NCI-H1048 (cell line): ENCODE results near the gene MED16.
"Not testable (repeated sequence)": the region's sequence is repeated elsewhere in the genome, so short reads cannot be mapped to it uniquely, and the experiment has no call there.

Experiments used
- DNase-seq: peaks from one replicate; lab custom pipeline; 2025; lab: John Stamatoyannopoulos, UW

The MED16 gene

DNA sequence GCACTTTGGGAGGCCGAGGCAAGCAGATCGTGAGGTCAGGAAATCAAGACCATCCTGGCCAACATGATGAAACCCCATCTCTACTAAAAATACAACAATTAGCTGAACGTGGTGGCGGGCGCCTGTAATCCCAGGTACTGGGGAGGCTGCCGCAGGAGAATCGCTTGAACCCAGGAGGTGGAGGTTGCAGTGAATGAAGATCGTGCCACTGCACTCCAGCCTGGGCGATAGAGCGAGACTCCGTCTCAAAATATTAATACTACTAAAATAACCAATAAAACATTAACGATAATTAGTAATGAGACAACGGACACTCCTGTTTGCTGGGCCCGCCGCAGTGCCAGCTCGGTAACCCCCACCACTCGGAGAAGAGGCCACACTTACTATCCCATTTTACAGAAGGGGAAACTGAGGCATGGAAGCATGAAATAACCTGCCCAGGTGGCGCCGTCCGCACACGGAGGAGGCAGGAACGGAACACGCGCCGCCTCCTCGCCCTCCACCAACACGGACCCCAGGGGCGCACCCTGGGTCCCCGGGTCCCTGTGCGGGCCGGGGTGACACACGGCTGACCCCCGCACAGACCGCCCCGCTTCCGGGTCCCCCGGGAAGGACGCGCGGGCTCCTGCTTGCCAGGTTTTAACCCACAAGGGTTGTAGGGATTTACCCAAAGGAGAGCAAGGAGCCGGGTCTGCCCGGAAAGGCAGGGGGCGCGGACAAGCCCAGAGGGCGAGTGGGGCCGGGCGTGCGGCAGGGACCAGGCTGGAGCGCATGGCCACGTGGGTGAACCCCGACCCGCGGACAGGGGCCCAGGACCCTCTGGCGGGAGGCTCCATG lies 18.4 kb upstream of the MED16 start:
- no peak for DNase-seq

DNA sequence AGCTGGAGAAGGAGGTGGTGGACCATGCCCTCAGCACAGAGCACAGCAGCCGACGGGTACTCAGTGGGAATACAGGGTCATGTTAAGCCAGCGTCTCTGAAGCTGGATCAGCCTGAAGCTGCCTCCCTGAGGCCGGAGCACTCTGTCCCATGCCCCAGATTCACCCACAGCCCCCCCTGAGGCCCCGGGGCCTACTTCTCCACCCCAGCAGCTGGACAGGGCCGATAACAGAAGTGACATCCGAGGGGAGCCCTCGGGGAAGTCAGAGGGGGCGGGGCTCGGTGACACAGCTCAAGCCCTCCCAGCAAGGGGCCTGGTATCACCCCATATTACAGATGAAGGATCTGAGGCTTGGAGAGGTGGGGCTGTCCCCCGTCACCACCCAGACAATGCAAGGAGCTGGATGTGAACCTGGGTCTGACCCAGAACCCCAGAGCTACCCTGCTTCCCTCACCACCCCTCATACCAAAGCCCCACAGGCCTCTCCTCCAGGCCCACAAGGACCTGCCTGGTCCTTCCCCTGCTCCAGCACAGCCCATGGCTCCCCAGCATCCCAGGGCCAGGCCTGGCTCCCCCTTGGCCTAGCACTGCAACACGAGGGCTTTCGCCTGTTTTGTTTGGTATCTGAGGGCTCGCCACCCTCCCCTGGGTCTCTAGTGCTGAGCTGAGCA lies 14.3 kb upstream of the MED16 start:
- no peak for DNase-seq

DNA sequence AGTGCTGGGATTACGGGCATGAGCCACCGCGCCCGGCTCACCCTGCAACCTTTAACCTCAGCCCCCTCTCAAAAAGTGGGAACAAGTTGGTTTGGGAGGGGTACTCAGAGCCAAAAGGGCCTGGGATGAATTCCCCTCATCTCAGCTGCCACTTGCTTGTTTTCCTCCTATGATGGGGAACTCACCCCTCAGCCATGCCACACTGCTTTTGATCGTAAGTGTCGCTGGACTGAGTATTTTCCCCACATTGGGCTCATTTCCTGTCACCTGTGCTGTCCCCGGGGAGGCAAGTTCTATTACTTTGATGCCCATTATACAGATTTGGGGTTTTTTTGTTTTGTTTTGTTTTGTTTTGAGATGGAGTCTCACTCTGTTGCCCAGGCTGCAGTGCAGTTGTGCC lies 13.5 kb upstream of the MED16 start:
- no peak for DNase-seq

DNA sequence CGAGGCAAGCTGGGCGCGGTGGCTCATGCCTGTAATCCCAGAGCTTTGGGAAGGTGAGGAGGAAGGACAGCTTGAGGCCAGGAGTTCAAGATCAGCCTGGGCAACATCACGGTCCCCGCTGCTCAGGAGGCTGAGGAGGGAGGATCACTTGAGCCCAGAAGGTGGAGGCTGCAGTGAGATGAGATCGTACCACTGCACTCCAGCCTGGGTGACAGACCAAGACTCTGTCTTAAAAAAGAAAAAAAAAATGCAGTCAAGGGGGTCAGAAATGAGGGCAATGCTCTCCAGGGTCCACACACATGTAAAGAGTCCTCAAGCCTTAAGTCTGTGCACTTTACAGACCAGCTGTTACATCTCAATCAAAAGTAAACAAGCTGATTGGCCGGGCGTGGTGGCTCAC lies 11.6 kb upstream of the MED16 start:
- no peak for DNase-seq

DNA sequence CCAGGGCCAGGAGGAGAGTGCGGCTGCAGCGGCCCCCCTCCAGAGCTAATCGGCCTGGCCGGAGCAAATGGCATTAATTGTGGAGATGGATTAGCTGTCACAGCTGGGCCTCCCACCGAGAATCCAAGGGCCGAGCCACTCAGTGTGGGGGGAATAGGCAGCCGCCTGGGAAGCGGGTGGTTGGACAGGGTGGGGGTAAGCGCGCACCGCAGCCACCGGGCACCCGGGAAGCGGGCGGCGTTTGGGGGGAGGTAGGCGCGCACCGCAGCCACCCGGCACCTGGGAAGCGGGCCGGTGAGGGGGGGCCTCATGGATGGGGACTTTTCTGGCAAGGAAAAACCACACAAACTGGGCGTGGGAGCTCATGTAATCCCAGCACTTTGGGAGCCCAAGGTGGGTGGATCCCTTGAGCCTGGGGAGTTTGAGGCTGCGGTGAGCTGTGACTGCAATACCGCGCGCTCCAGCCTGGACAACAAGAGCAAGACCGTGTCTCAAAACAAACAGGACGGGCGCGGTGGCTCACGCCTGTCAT lies 10.3 kb upstream of the MED16 start:
- no peak for DNase-seq

DNA sequence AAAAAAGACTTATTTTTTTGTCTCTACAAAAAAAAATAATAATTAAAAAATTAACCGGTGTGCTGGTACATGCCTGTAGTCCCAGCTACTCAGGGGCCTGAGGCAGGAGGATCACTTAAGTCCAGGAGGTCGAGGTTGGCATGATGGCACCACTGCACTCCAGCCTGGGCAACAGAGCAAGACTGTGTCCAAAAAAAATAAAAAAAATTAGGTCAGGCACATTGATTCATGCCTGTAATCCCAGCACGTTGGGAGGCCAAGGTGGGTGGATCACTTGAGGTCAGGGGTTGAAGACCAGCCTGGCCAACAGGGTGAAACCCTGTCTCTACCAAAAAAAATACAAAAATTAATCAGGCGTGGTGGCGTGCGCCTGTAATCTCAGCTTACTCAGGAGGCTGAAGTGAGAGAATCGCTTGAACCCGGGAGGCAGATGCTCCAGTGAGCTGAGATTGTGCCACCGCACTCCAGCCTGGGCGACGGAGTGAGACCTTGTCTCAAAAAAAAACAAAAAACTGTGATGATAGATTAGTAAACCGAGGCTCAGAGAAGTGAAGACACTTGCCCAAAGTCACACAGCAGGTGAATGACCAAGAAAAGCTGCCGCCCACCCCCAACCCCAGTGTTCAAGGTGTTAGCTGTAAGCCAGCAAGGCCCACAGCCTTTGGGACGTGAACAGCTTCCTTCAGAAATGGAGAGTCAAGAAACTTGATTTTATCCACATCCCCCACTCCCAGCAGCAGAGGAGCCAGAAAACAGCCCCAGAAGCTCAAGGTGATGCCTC lies 9.6 kb upstream of the MED16 start:
- no peak for DNase-seq

DNA sequence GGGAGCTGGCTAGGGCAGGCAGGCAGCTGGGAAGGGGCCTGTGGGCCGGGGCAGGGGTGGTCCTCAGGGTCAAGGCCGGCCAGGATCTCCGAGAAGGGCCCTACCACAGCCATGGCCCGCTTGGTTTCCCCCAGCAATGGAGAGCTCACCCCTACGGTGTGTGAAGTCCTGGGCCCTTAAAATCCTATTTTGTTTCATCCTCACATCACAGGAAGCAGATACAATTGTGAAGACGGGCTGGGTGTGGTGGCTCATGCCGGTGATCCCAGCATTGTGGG lies 9.0 kb upstream of the MED16 start:
- DNase-seq = no peak

DNA sequence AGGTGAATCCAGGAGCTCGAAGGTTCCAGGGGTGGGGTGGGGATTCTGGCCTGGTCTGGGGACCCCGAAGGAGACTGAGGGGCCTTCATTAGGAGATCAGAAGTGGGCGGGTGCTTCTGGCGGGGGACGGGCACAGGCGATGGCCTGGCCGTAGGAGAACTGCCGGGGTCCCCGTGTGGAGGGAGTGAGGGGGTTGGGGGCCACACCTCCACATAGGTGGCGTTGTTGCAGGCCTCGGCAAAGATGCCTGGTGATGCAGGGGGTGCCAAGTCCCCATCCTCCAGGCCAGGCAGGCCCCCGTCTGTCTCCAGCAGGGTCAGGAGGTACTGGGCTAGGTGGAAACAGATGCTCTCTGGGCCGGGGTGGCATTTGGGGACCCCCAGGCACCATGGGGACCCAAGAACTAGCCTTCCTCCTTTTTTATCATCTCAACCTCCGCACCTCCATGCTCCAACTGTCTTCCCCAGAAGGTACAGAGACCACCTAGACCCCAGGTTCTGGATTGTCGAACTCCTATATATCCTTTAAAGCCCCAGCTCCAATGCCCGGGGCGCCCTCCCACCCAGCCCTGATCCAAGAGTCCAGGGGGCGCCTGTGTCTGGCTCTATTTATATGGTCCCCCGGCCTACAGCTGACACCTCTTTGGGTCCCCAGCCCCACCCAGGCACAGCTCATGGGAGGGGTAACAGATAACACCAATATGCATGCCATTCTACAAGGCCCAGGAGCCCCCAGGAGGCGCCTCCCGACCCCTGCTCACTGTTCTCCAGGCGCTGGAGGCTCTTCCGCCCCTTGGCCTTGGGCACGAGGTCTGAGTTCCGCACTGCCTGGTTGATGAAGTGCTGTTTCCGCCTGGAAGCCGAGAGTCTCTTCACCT lies 8.5 kb upstream of the MED16 start:
- DNase-seq = no peak

DNA sequence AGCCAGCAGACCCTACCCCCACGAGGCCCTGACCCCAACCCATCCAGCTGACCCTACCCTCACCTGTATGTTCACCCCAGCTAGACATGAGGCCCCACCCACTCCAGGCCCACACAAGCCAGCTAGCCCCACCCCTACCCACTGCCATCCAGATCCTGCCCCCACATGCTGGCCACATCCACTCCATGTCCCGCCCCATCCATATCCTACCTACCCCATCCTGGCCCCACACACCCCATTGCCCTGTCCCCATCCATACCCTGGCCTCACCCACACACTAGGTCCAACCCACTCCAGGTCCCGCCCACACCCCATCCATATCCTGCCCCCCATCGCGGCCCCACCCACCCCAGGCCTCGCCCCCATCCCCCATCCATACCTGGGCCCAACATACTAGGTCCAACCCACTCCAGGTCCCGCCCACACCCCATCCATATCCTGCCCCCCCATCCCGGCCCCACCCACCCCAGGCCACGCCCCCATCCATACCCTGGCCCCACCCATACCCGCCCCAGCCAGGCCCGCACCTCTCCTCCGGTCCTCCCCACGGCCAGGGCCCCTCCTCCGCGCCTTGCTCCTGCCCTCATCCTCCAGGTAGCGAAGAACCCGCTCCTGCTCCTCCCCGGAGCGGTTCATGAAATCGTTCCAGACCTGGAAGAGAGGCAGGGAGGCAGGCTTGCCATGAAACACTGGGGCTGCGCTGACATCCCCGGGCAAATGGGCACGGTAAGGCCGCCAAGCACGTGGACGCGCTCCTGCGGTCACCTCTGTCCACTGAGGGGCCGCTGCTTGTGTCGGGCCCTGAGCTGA lies 7.5 kb upstream of the MED16 start:
- no peak for DNase-seq

DNA sequence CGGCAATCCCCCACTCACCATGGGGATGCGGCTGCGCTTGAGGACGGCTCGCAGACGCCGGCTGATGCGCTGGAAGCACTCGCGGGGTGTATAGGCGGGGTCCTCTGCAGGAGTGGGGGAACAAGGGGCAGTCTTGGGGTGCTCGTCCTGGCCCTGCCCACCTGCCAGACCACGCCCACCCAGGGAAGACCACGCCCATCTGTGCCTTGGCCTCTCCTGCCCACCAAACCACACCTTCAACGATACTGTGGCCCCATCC lies 7.0 kb upstream of the MED16 start:
- DNase-seq = no peak

DNA sequence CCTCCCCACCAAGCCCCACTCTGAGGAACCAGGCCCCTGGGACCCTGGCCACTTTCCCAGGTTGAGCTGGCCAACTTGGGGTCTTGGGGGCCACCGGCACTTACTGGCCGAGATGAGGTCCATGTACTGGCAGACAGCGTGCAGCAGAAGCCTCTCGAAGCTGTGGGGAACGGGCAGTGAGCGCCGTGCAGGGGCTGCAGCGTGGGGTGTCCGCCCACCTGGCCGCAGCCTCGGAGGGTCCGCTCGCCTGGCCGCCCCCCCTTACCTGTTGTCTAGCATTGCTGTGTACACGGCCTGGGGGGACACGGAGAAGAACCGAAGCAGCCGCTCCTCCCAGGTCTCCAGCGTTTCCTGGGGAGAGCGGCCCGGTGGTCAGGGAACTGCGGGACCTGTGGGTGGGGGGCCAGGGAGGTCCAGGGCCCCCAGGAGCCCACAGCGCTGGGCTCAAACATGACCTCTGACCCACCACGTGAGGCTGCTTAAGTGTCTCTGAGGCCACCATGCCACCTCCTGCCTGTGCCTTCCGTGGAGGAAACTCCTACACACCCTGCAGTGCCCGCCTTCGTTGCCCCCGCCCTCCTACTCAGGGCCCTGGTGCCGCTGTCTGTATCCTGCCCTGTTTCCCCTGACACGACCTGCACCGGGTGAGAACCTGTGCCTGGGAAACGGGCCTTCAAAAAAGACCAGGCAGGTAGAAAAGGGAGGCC lies 6.5 kb upstream of the MED16 start:
- DNase-seq = no peak

DNA sequence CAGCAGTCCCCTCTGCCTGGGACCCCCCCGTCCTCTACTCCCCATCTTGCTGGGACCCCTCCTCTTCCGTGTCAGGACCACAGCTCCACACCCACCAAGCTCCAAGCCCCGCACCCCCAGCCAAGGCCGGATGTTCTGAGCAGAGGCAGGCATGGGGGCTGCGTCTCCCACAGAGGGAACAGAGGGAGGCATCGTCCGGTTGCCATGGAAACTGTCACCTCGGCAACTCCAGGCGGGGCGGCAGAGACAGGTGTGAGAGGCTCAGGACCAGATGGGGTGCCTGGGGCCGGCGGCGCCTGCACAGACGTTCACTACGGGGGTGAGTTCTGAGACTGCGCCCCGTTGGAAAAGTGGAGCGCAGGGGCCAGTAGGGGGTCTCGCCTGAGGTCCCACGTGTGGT lies 5.7 kb upstream of the MED16 start:
- no peak for DNase-seq

DNA sequence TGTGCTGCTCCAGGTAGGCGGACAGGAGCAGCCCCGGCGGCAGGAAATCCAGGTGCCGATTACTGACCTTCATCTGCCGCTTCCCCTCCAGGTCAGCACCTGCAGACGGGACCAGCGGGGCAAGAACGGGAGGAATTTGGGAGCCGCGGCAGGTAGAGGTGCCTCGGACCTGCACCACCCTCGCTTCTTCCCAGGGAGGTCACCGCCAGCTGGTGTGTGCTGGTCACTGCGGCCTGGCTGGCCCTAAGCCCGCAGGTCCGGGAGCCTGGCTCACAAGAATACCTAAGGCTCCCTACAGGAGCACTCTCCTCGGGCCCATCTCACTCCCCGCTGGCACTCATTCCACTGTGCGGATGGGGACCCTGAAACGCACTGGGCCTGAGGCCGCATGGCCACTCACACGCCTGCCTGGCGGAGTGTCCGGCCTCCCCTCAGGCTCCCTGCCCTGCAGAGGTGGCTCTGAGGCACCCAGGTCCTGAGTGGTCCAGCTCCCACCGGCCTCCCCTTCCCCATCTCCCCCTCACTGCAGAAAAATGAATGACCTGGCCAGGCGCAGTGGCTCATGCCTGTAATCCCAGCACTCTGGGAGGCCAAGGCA lies 4.6 kb upstream of the MED16 start:
- no peak for DNase-seq

DNA sequence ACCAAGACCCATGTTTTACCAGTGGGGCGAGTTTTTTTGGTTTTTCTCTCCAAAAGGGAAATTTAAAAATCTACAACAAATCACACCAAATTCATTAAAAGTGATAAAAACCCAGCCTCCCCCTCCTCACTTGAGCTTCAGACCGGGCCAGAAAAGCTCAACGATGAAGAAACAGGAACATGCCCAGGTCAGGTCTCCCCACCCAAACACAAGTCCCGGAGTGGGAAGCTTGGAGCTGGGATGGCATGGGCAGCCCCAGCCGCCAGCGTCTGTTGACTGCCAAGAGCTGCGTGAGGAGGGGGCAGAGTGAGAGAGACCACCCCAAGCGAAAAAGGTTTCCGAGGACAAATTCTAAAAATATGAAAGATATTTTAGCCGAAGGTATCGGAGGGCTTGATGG lies 4.0 kb upstream of the MED16 start:
- DNase-seq = no peak

DNA sequence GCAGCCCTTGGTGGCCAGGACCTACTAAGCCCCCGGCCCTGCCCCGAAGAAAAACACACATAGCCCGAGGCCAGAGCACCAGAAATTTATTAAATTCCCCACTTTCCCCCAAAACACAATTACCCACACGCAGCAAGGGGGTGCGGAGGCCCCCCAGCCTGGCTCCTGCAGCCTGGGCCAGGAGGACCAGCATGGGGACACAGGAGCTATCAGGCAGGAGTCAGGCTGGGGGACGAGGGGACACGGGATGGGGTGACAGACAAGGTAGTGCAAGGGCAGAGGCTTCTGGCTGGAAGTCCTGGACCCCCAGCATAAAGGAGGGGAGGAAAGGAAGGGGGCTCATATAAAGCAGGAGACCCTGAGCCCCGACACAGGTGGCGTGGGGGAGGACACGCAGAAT lies 3.4 kb upstream of the MED16 start:
- no peak for DNase-seq

DNA sequence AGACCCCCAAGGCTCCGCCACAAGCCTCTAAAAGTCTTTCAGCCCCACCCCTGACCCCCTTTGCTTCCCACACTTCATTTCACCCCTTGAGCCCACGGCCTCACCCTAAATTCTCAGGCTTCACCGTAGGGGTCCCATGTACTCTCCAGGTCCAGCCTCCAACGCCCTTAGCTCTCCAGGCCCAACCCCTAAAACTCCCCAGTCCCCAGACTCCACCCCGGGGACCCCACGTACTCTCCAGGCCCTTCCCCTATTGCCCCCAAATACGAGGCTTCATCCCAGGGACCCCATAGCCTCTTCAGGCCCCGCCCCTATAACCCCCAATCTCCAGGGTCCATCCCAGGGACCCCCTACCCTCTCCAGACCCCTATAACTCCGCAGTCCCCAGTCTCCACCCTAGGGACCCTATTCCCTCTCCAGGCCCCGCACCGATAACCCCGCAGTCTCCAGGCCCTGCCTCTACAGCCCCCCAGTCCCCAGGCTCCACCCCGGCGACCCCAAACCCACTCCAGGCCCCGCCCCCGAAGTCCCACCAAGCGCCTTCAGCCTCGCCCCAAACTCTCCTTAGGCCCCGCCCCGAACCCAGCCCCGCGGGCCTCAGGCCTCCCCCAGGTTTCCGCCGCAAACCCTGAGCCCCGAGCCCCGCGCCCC lies 619 bp downstream of the MED16 start:
- DNase-seq = no peak

DNA sequence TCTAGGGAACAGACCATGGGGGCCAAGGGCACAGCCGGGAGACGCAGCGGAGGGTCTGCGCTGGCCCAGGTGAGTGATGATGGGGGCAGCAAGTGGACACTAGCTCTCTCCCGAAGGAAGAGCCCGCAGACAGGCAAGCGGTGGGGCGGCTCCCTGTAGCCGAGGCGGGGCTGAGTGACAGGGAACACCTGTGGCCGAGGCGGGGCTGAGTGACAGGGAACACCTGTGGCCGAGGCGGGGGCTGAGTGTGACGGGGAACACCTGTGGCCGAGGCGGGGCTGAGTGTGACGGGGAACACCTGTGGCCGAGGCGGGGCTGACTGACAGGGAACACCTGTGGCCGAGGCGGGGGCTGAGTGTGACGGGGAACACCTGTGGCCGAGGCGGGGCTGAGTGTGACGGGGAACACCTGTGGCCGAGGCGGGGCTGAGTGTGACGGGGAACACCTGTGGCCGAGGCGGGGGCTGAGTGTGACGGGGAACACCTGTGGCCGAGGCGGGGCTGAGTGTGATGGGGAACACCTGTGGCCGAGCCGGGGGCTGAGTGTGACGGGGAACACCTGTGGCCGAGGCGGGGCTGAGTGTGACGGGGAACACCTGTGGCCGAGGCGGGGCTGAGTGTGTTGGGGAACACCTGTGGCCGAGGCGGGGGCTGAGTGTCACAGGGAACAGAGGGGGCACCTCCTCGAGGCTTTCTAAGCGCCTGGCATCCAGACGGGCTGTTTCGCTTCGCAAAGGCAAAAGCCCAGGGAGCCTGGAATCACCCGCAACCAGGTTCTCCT lies 1.4 kb downstream of the MED16 start:
- not testable (repeated sequence) for DNase-seq

DNA sequence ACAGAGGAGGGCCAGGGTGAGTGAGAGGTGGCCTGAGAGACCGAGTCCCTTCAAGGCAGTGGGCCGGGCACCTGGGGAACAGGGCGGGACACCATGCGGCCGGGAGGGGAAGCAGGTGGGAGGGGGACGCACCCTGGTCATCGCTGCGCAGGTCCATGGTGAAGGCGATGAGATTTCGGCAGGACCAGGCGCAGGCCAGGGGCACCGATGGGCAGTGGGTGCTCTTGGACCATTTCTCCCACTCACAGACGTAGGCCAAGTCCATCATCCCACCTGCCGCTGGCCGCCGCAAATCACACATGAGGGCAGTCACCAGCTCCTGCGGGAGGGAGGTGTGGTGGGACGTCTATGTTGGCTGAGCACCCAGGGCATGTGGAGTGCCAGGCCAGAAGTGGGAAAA lies 2.2 kb downstream of the MED16 start:
- no peak for DNase-seq

DNA sequence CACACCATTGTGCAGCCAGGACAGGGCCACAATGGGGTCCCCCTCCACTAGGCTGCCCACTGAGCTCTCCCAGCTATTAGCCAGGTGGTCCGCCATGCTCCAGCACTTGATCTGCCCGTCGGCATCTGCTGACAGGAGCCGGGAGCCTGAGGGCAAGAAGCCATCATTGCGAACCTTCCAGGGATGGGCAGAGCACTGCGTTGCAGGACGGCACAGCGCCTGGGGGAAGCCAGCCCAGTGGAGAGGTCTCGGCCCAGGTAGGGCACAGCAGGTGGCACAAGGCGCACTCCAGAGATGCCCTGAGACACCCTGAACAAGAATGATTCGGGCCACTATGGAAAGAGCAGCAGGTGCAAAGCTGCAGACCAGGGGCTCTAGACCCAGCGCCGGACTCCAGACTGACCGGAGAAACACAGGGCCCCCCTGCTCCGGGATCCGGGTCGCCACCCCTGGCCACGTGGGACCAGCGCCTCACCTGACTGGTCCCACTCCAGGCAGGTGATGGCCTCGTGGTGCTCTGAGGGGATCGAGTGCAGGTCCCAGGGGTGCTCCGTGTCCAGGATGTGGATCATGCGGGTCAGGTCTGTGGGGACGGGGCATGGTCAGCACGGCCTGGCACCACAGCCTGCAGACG lies 3.2 kb downstream of the MED16 start:
- DNase-seq = no peak
